ENCODE measurements around the gene KCNJ6.

GRCh38 chr21:37615962-37616361, 300.3 kb downstream of the KCNJ6 start:
- TF ChIP-seq POLR2A (IDR thresholded peaks at IDR 0.05): no peak
- no peak for TF ChIP-seq EP300 (IDR thresholded peaks at IDR 0.05)
- TF ChIP-seq CTCF (IDR thresholded peaks at IDR 0.05): no peak
- no peak for TF ChIP-seq POLR2AphosphoS5 (IDR thresholded peaks at IDR 0.05)
